Stimulated activated CD8-positive, alpha-beta memory T cell treated with anti-CD3 and anti-CD28 coated beads, Interleukin-7, amount 100 ng/mL, for 48 hours (primary cell): ENCODE data around the gene CEP68.
"Not testable (repeated sequence)": the region's sequence is repeated elsewhere in the genome, so short reads cannot be mapped to it uniquely, and the experiment has no call there.

Source experiments
- DNase-seq, 2 donors: peaks; one replicate each; pipeline ENCODE4 v3.0.0-alpha.2; 2020; ENCODE audit warnings: low read depth in 1 of 2; ENCODE audit errors: extremely low read depth in 1 of 2

Gene CEP68

DNA sequence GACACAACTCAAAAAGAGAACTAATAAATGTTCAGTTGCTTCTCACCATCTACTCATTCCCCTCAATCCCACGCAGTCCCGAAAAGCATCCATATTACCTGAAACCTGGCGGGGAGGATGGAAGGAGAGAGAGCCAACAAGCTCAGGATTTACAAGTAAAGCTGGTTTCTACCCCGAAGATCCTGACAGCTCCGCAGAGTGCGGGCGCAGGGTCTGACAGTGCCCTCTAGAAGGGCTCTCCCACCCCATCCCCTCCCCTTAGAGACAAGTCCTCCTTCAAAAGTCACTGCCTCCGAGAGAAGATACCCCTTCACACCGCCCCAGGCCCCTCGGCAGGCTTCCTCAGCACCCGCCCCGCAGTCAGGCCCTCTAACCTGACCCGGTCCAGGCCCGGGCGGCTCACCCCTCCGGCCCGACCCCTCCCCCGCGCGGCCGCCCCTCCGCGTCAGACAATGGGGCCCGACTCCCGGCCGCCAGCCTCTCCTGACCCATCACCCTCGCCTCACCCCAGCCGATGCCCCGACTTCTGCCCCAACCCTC is 73.1 kb downstream of the CEP68 start:
- DNase-seq: peak in 1 of 2 donors; percentile 7

GRCh38 chr2:65129826-65130663 is 73.8 kb downstream of the CEP68 start, which contains the start of gene RAB1A:
Gene RAB1A, minus strand, starts transcription at chr2:65130106. Its CDS starts 191 bp downstream, at chr2:65129915.
- DNase-seq: peak; percentile 99

- no peak for DNase-seq
Measured at GRCh38 chr2:65130664-65131175, 74.5 kb downstream of the CEP68 start.

DNA sequence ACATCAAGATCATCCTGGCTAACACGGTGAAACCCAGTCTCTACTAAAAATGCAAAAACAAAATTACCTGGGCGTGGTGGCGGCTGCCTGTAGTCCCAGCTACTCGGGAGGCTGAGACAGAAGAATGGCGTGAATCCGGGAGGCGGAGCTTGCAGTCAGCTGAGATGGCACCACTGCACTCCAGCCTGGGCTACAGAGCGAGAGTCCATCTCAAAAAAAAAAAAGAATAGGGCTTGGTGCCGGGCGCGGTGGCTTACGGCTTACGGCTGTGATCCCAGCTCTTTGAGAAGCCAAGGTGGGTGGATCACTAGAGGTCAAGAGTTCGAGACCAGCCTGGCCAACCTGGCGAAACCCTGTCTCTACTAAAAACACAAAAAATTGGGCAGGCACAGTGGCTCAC is 76.7 kb downstream of the CEP68 start:
- not testable (repeated sequence) for DNase-seq

DNA sequence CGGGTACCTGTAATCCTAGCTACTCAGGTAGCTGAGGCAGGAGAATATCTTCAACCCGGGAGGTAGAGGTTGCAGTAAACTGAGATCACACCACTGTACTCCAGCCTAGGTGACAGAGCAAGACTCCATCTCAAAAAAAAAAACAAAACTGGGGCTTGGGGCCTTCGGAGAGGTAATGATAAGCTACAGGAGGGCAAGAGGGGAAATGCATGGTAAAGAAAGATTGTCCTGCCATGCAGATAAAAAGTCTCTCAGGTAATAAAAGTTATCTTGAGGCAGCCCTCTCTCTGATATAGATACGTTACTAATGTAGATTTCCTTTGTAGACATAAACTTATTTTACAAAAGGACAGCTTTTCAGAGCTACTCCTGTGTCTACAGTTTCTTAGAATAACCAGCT is 77.4 kb downstream of the CEP68 start:
- no peak for DNase-seq

- no peak for DNase-seq
Measured at GRCh38 chr2:65134158-65134557, 77.9 kb downstream of the CEP68 start.

GRCh38 chr2:65136253-65136652 is 80.0 kb downstream of the CEP68 start:
- DNase-seq: no peak
